Superior temporal gyrus (tissue), 1 donor: ENCODE measurements around the gene RUNX1.

ENCODE experiments used
- DNase-seq: peaks from one replicate; pipeline ENCODE4 v3.0.0-alpha.2; 2016; ENCODE audit errors: extremely low spot score

RUNX1 gene

GRCh38 chr21:34880401-34880800 is 168.7 kb downstream of the RUNX1 start:
- no peak for DNase-seq

- DNase-seq = no peak
Measured at GRCh38 chr21:34878940-34879339, 170.2 kb downstream of the RUNX1 start.

GRCh38 chr21:34878501-34878900 is 170.6 kb downstream of the RUNX1 start:
- DNase-seq = no peak

- DNase-seq = no peak
Measured at GRCh38 chr21:34877485-34878128, 171.5 kb downstream of the RUNX1 start.

- no peak for DNase-seq
Measured at GRCh38 chr21:34875830-34876229, 173.3 kb downstream of the RUNX1 start.

DNA sequence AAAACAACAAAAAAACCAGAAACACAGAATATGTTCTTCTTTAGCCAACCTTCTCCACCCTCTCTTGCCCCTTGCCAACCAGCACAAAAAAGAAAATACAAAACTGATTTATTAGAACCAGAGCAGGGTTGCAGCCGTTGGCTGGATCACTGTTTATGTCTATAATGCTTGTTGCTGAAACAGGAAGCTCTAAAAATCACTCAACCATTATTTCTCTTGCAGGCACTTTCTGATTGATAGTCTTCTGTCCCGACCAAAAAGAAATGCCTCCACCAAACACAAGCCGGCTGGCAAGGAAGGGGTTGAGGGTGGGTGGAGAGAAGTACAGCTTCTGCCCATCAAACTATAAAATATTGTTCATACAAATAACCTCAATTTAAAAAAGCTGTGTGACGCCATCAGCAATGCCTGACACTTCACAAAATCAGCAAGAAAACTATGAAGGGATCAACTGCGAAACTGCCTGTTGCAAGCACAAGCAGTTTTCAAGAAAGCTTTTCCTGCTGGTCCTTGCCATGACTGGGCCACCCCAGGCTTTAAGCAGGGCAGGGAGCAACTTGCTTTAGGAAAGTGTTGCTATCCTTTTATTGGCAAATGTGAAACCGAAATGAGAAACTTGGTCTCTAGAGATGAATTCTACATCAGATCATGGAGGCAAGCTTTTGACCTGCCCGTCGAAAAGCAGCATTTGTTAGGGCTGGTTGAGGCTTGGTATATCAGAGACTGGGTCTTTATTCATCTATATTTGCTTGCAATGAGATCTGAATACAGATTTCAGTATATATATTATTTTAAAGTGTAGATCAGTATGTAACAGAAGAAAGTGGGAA is 174.2 kb downstream of the RUNX1 start:
- no peak for DNase-seq

GRCh38 chr21:34871026-34871908 is 177.8 kb downstream of the RUNX1 start:
- DNase-seq = no peak

GRCh38 chr21:34870246-34870645 is 178.9 kb downstream of the RUNX1 start:
- DNase-seq = no peak

DNA sequence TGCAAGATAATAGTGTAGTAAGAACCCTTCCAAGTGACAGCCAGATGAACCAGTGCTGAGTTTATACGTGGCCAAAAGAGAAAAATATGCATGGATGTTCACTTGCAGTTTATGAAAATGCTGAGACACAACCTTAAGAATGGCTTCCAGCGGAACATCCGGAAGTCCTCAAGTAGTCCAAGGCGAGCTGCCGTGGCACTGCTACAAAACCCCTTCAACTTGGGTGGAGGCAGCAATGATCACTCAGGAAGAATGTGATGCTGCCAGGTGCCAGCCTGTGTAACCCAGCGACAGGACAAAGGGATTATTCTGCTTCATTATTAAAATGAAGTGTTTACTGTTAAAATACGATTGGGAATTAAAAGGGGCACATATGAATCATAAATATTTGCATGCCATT is 179.6 kb downstream of the RUNX1 start:
- DNase-seq = no peak

- no peak for DNase-seq
Measured at GRCh38 chr21:34867785-34868184, 181.3 kb downstream of the RUNX1 start.

DNA sequence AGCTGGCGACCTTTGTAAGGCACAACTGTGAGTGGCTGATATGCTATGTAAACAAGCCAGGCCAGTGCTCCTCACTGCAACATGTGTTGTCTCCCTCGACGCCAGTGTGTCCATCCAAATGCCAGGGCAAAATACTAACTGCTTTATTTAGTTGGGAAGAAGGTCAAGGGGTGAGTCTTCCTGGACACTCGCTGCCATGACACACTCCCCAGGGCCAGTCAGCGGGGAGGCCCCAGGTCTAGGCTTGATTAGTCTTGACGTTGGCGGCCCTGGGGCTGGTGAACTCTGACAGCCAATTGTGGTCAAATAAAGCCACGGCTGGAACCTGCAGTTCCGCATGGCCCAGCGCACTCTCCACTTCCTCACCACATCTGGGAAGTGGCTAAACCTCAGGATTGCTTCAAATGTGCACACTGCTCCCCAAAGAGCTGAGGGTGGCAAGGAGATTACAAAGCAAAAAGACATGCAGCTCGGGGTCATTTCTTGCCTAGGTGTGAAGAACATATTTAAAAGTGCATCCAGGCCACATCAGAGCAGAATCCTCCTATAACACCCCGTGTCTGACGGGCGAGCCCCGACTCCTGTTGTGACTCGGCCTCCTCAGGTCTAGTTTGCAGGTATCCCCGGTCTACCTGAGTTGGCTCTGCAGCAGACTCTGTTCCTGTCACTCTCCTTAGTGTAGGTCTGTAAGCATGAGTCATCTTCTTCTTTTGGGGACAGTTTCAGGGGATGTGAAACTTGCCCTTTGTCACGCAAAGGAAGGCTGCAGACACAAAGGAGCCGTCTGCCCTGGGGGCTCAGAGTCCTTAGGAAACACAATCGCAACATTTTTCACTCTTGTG is 183.5 kb downstream of the RUNX1 start:
- DNase-seq = no peak

- DNase-seq = no peak
Measured at GRCh38 chr21:34864370-34865149, 184.5 kb downstream of the RUNX1 start.

DNA sequence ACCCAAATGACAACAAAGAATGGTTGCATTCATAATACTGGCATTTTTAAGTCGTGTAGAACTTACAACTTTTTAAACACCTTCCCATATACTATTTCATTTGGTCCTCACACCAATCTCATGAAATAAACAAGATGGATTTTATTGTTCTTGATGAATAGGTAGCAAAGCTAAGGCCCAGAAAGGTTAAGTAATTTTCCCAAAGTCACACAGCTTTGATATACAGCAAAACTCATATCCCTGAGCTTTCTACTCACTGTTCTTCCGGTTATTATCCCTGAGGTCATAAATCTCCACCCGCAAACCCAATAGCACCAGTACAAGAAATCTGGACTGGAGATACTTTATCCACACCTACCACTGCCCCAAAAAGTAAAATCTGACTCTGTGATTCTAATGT is 186.2 kb downstream of the RUNX1 start:
- DNase-seq = no peak

GRCh38 chr21:34861258-34861657 is 187.8 kb downstream of the RUNX1 start:
- no peak for DNase-seq

GRCh38 chr21:34859976-34860653 is 189.0 kb downstream of the RUNX1 start:
- no peak for DNase-seq

- no peak for DNase-seq
Measured at GRCh38 chr21:34858559-34858958, 190.5 kb downstream of the RUNX1 start.

DNA sequence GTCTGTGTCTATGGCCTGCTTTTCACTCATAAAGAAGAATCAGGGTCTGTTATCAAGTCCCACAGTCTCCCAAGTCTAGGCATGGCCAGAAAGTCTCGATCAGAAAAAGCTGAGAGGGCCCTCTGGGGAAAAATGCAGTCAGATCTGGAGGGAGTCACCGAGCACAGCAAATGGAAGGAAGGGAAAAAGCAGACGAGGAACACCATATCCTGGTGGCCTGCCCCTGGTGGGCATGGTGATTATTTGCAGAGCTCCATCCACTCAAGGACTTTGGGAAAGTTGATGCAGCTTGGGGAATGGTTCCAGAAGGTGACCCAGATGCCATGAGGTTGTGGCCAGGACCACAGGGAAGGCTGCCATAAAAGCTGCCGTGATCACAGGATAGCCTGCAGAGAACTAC is 191.2 kb downstream of the RUNX1 start:
- DNase-seq = no peak

DNA sequence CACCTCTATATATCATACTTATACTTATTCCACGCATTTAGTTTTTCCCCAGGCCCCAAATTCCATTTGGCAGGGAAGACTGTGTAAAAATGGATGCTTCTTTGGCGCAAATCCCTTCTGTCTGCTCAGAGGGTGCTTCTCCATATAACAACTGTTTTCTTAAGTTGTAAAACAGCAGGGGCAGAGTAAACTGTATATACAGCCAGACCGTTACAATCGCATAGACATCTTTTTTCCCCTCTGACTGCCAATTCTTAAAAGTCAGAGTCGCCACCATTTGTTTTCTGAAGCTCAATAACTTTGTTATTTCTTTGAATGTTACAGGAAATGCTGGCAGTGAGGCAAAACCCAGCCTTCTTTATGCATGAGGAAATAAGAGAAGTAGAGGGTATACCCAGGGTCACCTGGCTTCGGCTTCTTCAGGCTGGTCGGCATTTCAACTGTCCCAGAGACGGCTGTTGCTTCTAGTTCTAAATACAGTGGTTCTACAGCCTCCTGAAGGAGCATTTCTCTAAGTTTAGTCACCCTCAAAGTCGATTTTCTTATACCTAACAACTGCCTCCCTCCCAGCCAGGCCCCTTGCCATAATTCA is 191.9 kb downstream of the RUNX1 start:
- no peak for DNase-seq

DNA sequence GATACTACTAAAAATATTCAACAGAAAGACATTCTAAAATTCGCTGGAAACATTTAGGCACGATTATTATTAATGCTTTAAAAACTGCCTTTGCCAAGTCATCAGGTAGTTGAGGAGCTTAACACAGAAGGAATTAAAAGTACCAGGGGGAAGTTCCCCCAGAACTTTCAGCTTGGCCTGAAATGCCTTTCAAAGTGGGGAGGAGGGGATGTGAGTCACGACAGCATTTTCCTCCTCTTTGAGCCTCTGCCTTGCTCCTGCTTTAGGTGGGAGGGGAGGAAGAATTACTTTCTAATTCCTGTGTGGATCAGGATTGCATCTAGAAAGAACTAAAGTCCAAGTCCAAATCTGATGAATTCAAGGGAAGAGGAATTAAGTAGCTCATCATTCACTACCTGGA is 196.7 kb downstream of the RUNX1 start:
- DNase-seq = no peak
